ENCODE data around the gene TRAPPC11. TPM values are rescaled to one million over a fixed set of nuclear protein-coding genes. Genes with fewer than 3 reads are reported as not detected.
A peak's percentile ranks its signal among the peaks of the same experiment; 100 is the strongest.
"Not testable (repeated sequence)": the region's sequence is repeated elsewhere in the genome, so short reads cannot be mapped to it uniquely, and the experiment has no call there.

The TRAPPC11 gene
- total and polyA plus RNA-seq, 4 donors, result 35.6 to 68.3 (median 46.1) TPM

DNA sequence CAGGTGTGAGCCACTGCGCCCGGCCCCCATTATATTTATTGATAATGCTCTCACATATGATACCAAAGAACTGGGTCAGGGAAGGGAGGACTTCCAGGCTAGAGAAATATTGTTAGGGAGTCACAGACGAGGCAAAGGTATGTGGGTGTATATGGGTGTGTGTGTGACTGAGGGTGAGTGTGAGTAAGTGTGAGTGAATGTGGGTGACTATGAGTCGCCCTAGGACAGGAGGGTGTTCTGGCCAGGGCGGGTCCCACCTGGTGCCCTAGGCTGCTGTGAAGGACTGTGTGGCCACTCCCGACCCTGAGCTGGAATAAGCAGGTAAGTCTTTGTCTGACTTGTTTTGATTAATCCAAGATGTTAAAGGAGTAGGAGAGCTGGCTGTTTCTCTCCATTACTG, 34.5 kb upstream of the TRAPPC11 start:
- no peaks in the 10 kb centered on the region for H3K27me3 ChIP-seq (ENCODE audit: control insufficient read depth, insufficient read depth, low read length)
- DNase-seq (ENCODE audit: low read depth in 4 of 6, low spot score in 6 of 6), result no peak
- WGBS (ENCODE audit: insufficient coverage), result 98% methylated on average over 4 of the region's 6 CpGs
- no peaks in the 10 kb centered on the region for H3K4me1 ChIP-seq (ENCODE audit: control insufficient read depth, insufficient read depth, low read length)
- H3K27ac ChIP-seq (ENCODE audit: low read depth, low read length), result no peak overlapping the region
- H3K9me3 ChIP-seq (ENCODE audit: control insufficient read depth, insufficient read depth, low read length), result no peaks in the 10 kb centered on the region
- H3K36me3 ChIP-seq (ENCODE audit: control insufficient read depth, insufficient read depth, low read length), result no peaks in the 10 kb centered on the region
- H3K4me3 ChIP-seq (ENCODE audit: low read depth, low read length), result no peak overlapping the region

DNA sequence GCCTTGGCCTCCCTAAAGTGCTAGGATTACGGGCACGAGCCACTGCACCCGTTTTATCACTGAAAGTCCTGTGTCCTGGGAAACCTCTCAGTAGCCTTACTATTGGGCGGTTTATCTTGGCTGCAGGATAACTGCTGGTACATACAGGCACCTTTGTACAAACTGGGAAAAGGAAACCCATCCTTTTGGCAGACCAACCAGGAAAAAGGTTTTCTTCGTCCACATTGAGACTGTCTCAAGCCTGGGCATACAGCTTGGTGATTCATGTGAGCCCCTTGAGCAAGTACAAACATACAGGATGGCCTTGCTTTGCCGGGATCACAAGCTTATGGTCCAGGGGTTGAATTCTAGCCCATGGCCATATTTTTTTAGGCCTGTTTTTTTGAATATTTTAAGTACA, 32.9 kb upstream of the TRAPPC11 start:
- H3K36me3 ChIP-seq (ENCODE audit: control insufficient read depth, insufficient read depth, low read length), result no peaks in the 10 kb centered on the region
- no peaks in the 10 kb centered on the region for H3K9me3 ChIP-seq (ENCODE audit: control insufficient read depth, insufficient read depth, low read length)
- H3K4me1 ChIP-seq (ENCODE audit: control insufficient read depth, insufficient read depth, low read length), result no peaks in the 10 kb centered on the region
- H3K4me3 ChIP-seq (ENCODE audit: low read depth, low read length), result no peak overlapping the region
- H3K27ac ChIP-seq (ENCODE audit: low read depth, low read length), result no peak overlapping the region
- no peak for DNase-seq (ENCODE audit: low read depth in 4 of 6, low spot score in 6 of 6)
- WGBS (ENCODE audit: insufficient coverage), result 79% methylated on average over 5 of the region's 6 CpGs
- no peaks in the 10 kb centered on the region for H3K27me3 ChIP-seq (ENCODE audit: control insufficient read depth, insufficient read depth, low read length)

- not testable (repeated sequence) for H3K27me3 ChIP-seq (ENCODE audit: control insufficient read depth, insufficient read depth, low read length); H3K27ac ChIP-seq (ENCODE audit: low read depth, low read length); H3K9me3 ChIP-seq (ENCODE audit: control insufficient read depth, insufficient read depth, low read length); H3K36me3 ChIP-seq (ENCODE audit: control insufficient read depth, insufficient read depth, low read length); DNase-seq (ENCODE audit: low read depth in 4 of 6, low spot score in 6 of 6); H3K4me1 ChIP-seq (ENCODE audit: control insufficient read depth, insufficient read depth, low read length); H3K4me3 ChIP-seq (ENCODE audit: low read depth, low read length)
- 95% methylated on average over 4 of the region's 5 CpGs for WGBS (ENCODE audit: insufficient coverage)
Measured at GRCh38 chr4:183627286-183627685, 31.8 kb upstream of the TRAPPC11 start.

DNA sequence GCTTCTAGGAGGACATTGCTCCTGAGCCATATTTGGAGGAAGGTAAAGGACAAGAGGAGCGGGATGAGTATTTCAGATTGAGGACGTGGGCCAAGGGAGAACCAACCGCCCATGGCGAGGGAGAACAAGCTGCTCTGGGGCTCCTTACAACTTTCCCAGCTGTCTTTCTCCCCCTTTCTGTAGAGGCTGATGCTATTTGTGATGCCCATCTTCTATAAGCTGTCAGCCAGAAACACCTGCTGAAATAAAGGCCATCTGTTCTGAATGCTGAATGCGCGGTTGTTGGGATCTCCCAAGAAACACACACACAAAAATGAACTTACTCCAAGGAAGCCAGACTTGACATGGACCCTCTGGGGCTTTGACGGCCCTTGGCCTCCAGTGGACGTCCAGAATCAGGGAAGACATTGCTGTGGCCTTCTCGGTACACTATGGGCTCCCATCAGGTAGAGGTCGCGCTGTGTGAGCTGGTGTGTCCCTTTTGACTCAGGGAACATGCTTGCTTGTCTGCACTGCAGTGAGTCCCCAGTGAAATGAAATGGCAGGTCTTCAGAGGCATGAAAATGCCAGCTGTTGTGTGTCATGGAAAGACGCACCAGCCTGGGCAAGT, 31.0 kb upstream of the TRAPPC11 start:
- WGBS (ENCODE audit: insufficient coverage), result 79% methylated on average over 9 of the region's 12 CpGs
- Histone ChIP-seq H3K4me3 (ENCODE audit: low read depth, low read length) (no peak overlapping the region), H3K27ac (ENCODE audit: low read depth, low read length) (no peak overlapping the region), H3K27me3 (ENCODE audit: control insufficient read depth, insufficient read depth, low read length) (no peaks in the 10 kb centered on the region), H3K9me3 (ENCODE audit: control insufficient read depth, insufficient read depth, low read length) (no peaks in the 10 kb centered on the region), H3K4me1 (ENCODE audit: control insufficient read depth, insufficient read depth, low read length) (no peaks in the 10 kb centered on the region), H3K36me3 (ENCODE audit: control insufficient read depth, insufficient read depth, low read length) (no peaks in the 10 kb centered on the region)
- DNase-seq (ENCODE audit: low read depth in 4 of 6, low spot score in 6 of 6), result peak in 1 of 6 donors; percentile 37

DNA sequence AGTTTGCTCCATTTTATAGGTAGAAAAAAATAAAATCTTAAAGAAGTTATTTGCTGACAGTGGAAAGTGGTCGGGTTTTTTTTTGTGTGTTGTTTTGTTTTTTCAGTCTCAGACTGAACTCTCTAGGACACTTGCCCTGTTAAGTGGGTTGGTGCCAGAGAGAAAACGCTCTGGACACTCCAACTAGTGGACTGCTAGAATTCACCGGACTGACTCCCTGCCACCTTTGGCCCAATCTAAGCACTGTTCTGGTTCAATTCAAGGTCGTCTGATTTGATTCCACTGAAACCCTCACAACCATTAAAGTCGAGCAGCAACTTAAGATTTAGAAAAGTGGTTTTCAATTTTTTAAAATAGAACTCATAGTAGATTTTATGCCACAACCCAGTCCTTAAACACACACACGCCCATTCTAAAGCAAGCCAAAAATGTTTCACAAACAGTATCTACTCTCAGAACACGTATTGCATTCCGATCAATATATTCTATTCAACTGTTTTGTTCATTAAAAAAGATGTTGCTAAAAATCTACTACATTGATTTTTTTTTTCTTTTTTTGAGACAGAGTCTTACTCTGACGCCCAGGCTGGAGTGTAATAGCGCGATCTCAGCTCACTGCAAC, 27.4 kb upstream of the TRAPPC11 start:
- DNase-seq (ENCODE audit: low read depth in 4 of 6, low spot score in 6 of 6), result no peak
- 63% methylated on average over 2 of the region's 11 CpGs for WGBS (ENCODE audit: insufficient coverage)
- H3K27ac ChIP-seq (ENCODE audit: low read depth, low read length), result no peak overlapping the region
- H3K4me1 ChIP-seq (ENCODE audit: control insufficient read depth, insufficient read depth, low read length), result no peaks in the 10 kb centered on the region
- no peaks in the 10 kb centered on the region for H3K9me3 ChIP-seq (ENCODE audit: control insufficient read depth, insufficient read depth, low read length)
- no peaks in the 10 kb centered on the region for H3K27me3 ChIP-seq (ENCODE audit: control insufficient read depth, insufficient read depth, low read length)
- H3K4me3 ChIP-seq (ENCODE audit: low read depth, low read length), result no peak overlapping the region
- no peaks in the 10 kb centered on the region for H3K36me3 ChIP-seq (ENCODE audit: control insufficient read depth, insufficient read depth, low read length)

DNA sequence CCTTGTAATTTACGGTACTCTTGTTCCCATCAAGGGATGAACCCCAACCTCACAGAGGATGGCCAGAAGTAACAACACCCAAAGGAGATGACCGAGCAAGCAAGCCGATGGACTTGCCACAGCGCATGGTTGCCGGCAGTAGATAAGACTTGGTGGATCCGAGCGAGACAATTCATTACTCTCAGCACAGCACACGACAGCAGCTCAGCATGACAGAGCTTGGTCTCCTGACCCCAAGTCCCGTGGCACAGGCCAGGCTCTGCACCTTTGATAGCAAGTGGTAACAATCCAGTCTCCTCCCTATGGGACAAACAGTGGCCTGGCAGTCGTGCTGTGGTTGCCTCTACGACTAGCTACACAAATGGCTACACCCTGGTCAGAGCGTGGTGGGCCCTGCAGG, 26.4 kb upstream of the TRAPPC11 start:
- H3K27me3 ChIP-seq (ENCODE audit: control insufficient read depth, insufficient read depth, low read length), result no peaks in the 10 kb centered on the region
- 81% methylated on average over 10 of the region's 12 CpGs for WGBS (ENCODE audit: insufficient coverage)

GRCh38 chr4:183633476-183634400, 25.4 kb upstream of the TRAPPC11 start:
- H3K4me3 ChIP-seq (ENCODE audit: low read depth, low read length), result no peak overlapping the region
- H3K4me1 ChIP-seq (ENCODE audit: control insufficient read depth, insufficient read depth, low read length), result no peaks in the 10 kb centered on the region
- 100% methylated on average over 3 of the region's 11 CpGs for WGBS (ENCODE audit: insufficient coverage)
- DNase-seq (ENCODE audit: low read depth in 4 of 6, low spot score in 6 of 6), result no peak
- H3K27ac ChIP-seq (ENCODE audit: low read depth, low read length), result no peak overlapping the region
- no peaks in the 10 kb centered on the region for H3K9me3 ChIP-seq (ENCODE audit: control insufficient read depth, insufficient read depth, low read length)
- H3K27me3 ChIP-seq (ENCODE audit: control insufficient read depth, insufficient read depth, low read length), result no peaks in the 10 kb centered on the region
- H3K36me3 ChIP-seq (ENCODE audit: control insufficient read depth, insufficient read depth, low read length), result no peaks in the 10 kb centered on the region

More for the DNA sequence above, 26.4 kb upstream of the TRAPPC11 start:
- Histone ChIP-seq H3K4me1 (ENCODE audit: control insufficient read depth, insufficient read depth, low read length) (no peaks in the 10 kb centered on the region), H3K27ac (ENCODE audit: low read depth, low read length) (no peak overlapping the region), H3K36me3 (ENCODE audit: control insufficient read depth, insufficient read depth, low read length) (no peaks in the 10 kb centered on the region), H3K9me3 (ENCODE audit: control insufficient read depth, insufficient read depth, low read length) (no peaks in the 10 kb centered on the region), H3K4me3 (ENCODE audit: low read depth, low read length) (no peak overlapping the region)
- no peak for DNase-seq (ENCODE audit: low read depth in 4 of 6, low spot score in 6 of 6)

DNA sequence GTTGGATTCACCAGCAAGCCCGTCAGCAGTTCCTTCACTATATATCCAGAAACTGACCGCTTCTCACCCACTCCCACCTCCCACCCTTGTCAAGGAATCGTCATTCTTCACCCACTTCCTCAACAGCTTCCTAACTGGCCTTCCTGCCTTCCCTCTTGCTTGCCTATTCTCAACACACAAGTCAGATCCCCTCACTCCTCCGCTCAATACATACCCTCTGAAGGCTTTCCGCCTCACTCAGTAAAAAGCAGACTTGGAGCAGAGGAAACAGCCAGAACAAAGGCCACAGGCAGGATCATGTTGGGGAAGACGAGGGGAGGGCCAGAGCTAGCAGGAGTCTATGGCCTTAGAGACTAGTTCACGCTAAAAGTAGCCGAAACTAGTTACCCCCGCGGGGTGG, 23.8 kb upstream of the TRAPPC11 start:
- no peaks in the 10 kb centered on the region for H3K4me1 ChIP-seq (ENCODE audit: control insufficient read depth, insufficient read depth, low read length)
- DNase-seq (ENCODE audit: low read depth in 4 of 6, low spot score in 6 of 6), result peak in 2 of 6 donors; percentile 36 to 53
- no peaks in the 10 kb centered on the region for H3K9me3 ChIP-seq (ENCODE audit: control insufficient read depth, insufficient read depth, low read length)
- H3K27ac ChIP-seq (ENCODE audit: low read depth, low read length), result peak overlapping the region; percentile 34
- H3K36me3 ChIP-seq (ENCODE audit: control insufficient read depth, insufficient read depth, low read length), result no peaks in the 10 kb centered on the region
- H3K27me3 ChIP-seq (ENCODE audit: control insufficient read depth, insufficient read depth, low read length), result no peaks in the 10 kb centered on the region
- H3K4me3 ChIP-seq (ENCODE audit: low read depth, low read length), result no peak overlapping the region
- WGBS (ENCODE audit: insufficient coverage), result 45% methylated on average over 4 of the region's 10 CpGs

DNA sequence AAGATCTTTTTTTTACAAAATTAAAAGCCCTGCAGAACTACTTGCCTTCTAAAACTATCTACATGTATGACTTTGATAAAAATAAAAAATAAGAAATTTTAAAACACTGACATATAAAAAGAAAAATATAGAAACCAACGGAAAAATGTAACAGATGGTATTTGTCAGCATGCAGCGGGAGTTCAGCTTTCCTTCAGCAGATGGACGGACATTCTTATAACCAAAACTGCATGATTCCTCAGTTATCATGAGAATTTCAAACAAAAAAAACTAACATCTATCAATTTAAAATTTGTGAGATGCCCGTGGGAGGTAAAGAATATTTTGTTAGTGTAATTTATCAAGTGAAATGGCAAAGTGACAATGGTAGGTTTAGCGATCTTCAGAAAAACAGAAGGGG, 23.4 kb upstream of the TRAPPC11 start:
- no peaks in the 10 kb centered on the region for H3K27me3 ChIP-seq (ENCODE audit: control insufficient read depth, insufficient read depth, low read length)
- no peak overlapping the region for H3K27ac ChIP-seq (ENCODE audit: low read depth, low read length)
- WGBS (ENCODE audit: insufficient coverage), result 82% methylated on average over 1 of the region's 5 CpGs
- H3K36me3 ChIP-seq (ENCODE audit: control insufficient read depth, insufficient read depth, low read length), result no peaks in the 10 kb centered on the region
- peak in 1 of 6 donors; percentile 28 for DNase-seq (ENCODE audit: low read depth in 4 of 6, low spot score in 6 of 6)
- no peaks in the 10 kb centered on the region for H3K4me1 ChIP-seq (ENCODE audit: control insufficient read depth, insufficient read depth, low read length)
- H3K4me3 ChIP-seq (ENCODE audit: low read depth, low read length), result no peak overlapping the region
- H3K9me3 ChIP-seq (ENCODE audit: control insufficient read depth, insufficient read depth, low read length), result no peaks in the 10 kb centered on the region
